IMR-90 (cell line): Measurements from ENCODE around the gene ITSN1. TPM values are rescaled to one million over a fixed set of nuclear protein-coding genes. Genes with fewer than 3 reads are reported as not detected.

Source experiments
- ATAC-seq: fragments of 200-7000 bp; cut with Tn5 transposase; 2 replicates; pipeline ENCODE4 v1.9.1; 2020; ENCODE audit warnings: low read depth, mild to moderate bottlenecking, moderate library complexity
- BruUV-seq: library from RNA; stranded (reverse); fragments of 400-500 nt; replicated peaks from 2 replicates; lab custom pipeline; 2021; lab: Mats Ljungman, UMichigan
- CTCF ChIA-PET: fragments of 300-600 bp; formaldehyde crosslinking; extraction: SDS; loops from one replicate; lab custom pipeline; 2021; ENCODE audit warnings: antibody characterized with exemption; lab: Yijun Ruan, JAX
- POLR2A ChIA-PET: fragments of 300-600 bp; sonication (Branson Sonifier 250); formaldehyde crosslinking; loops from one replicate; lab custom pipeline; 2022; ENCODE audit warnings: antibody characterized with exemption; ENCODE audit not compliant: unreplicated experiment; lab: Charles Lee
- DNase-seq: peaks from one replicate; pipeline ENCODE4 v3.0.0; 2013
- H2AFZ ChIP-seq: replicated peaks from 2 replicates; pipeline ENCODE3; 2013; ENCODE audit warnings: low read length, mild to moderate bottlenecking; ENCODE audit not compliant: poor library complexity
- H2AK5ac ChIP-seq: 2 replicates; pipeline ENCODE4 v1.6.1; 2013; ENCODE audit warnings: low read depth, low read length, inconsistent platforms
- H2AK9ac ChIP-seq: replicated peaks from 2 replicates; pipeline ENCODE3; 2013; ENCODE audit warnings: mild to moderate bottlenecking, low read depth, low read length, moderate library complexity; ENCODE audit not compliant: poor library complexity
- H2BK120ac ChIP-seq: 2 replicates; pipeline ENCODE4 v1.6.1; 2013; ENCODE audit warnings: low read depth, low read length, inconsistent platforms
- H2BK15ac ChIP-seq: 3 replicates; pipeline ENCODE4 v1.6.1; 2013; ENCODE audit warnings: low read depth, low read length, inconsistent platforms
- H2BK20ac ChIP-seq: 2 replicates; pipeline ENCODE4 v1.6.1; 2013; ENCODE audit warnings: low read depth, mild to moderate bottlenecking, inconsistent platforms, low read length, moderate library complexity
- H2BK5ac ChIP-seq: 2 replicates; pipeline ENCODE4 v1.6.1; 2013; ENCODE audit warnings: mild to moderate bottlenecking, low read depth, low read length, inconsistent platforms; ENCODE audit not compliant: poor library complexity, severe bottlenecking
- H3K14ac ChIP-seq: replicated peaks from 2 replicates; pipeline ENCODE4 v1.6.1; 2013; ENCODE audit warnings: low read depth, low read length, inconsistent platforms
- H3K18ac ChIP-seq: 2 replicates; pipeline ENCODE4 v1.6.1; 2013; ENCODE audit warnings: low read depth, low read length, control low read depth
- H3K23ac ChIP-seq: 2 replicates; pipeline ENCODE4 v1.6.1; 2013; ENCODE audit warnings: low read depth, low read length, inconsistent platforms
- H3K27ac ChIP-seq: 2 replicates; pipeline ENCODE4 v1.5.1; 2013; ENCODE audit warnings: mild to moderate bottlenecking, control low read depth, low read length; ENCODE audit not compliant: insufficient read depth
- H3K27me3 ChIP-seq: 2 replicates; pipeline ENCODE4 v1.6.1; 2013; ENCODE audit warnings: low read length; ENCODE audit not compliant: control insufficient read depth, insufficient read depth
- H3K36me3 ChIP-seq: 2 replicates; pipeline ENCODE4 v1.6.1; 2013; ENCODE audit warnings: low read length, mixed read lengths; ENCODE audit not compliant: control insufficient read depth, insufficient read depth
- H3K4ac ChIP-seq: 2 replicates; pipeline ENCODE4 v1.6.1; 2013; ENCODE audit warnings: low read depth, low read length, inconsistent platforms
- H3K4me1 ChIP-seq: 2 replicates; pipeline ENCODE4 v1.6.1; 2013; ENCODE audit warnings: low read length, mixed read lengths; ENCODE audit not compliant: control insufficient read depth, insufficient read depth
- H3K4me2 ChIP-seq: 2 replicates; pipeline ENCODE4 v1.6.1; 2013; ENCODE audit warnings: low read depth, mild to moderate bottlenecking, control low read depth, low read length, moderate library complexity
- H3K4me3 ChIP-seq: 2 replicates; pipeline ENCODE4 v1.5.1; 2013; ENCODE audit warnings: low read depth, mild to moderate bottlenecking, control low read depth, low read length, moderate library complexity; ENCODE audit not compliant: insufficient read depth
- H3K56ac ChIP-seq: 2 replicates; pipeline ENCODE4 v1.6.1; 2013; ENCODE audit warnings: low read length, inconsistent platforms; ENCODE audit not compliant: insufficient read depth; ENCODE audit errors: extremely low read depth
- H3K79me1 ChIP-seq, 2 experiments: 2 replicates each; pipeline ENCODE4 v1.6.1; 2013; ENCODE audit warnings: low read length in 2 of 2, inconsistent platforms in 1 of 2, low read depth in 1 of 2
- H3K9ac ChIP-seq: 2 replicates; pipeline ENCODE4 v1.6.1; 2013; ENCODE audit warnings: low read depth, low read length, control low read depth
- H3K9me1 ChIP-seq: 2 replicates; pipeline ENCODE4 v1.6.1; 2013; ENCODE audit warnings: low read length, inconsistent platforms; ENCODE audit not compliant: insufficient read depth
- H3K9me3 ChIP-seq: 2 replicates; pipeline ENCODE4 v1.6.1; 2013; ENCODE audit warnings: low read length; ENCODE audit not compliant: control insufficient read depth, insufficient read depth
- H4K20me1 ChIP-seq: 2 replicates; pipeline ENCODE4 v1.6.1; 2013; ENCODE audit warnings: low read length, inconsistent platforms; ENCODE audit not compliant: insufficient read depth
- H4K5ac ChIP-seq: 2 replicates; pipeline ENCODE4 v1.6.1; 2013; ENCODE audit warnings: mild to moderate bottlenecking, low read depth, low read length, control low read depth
- H4K8ac ChIP-seq, 2 experiments: 2 replicates each; pipeline ENCODE4 v1.6.1; 2013; ENCODE audit warnings: low read depth in 2 of 2, low read length in 2 of 2, control low read depth in 1 of 2, inconsistent platforms in 1 of 2
- H4K91ac ChIP-seq: 2 replicates; pipeline ENCODE4 v1.6.1; 2013; ENCODE audit warnings: low read depth, low read length, inconsistent platforms; ENCODE audit not compliant: insufficient read depth
- BHLHE40 ChIP-seq: fragments of 150-350 bp; IDR thresholded peaks from 2 replicates; pipeline ENCODE4 v1.6.1; 2016; ENCODE audit warnings: mild to moderate bottlenecking, low read depth, low read length
- CEBPB ChIP-seq: IDR thresholded peaks from 2 replicates; pipeline ENCODE4 v1.6.1; 2012; ENCODE audit warnings: low read depth, low read length, improper control_type of control experiment
- CHD1 ChIP-seq: IDR thresholded peaks from 2 replicates; pipeline ENCODE4 v1.6.1; 2012; ENCODE audit warnings: low read depth, low read length, improper control_type of control experiment
- FOS ChIP-seq: fragments of 150-350 bp; IDR thresholded peaks from 2 replicates; pipeline ENCODE4 v1.6.1; 2016; ENCODE audit warnings: low read depth, low read length
- MAFK ChIP-seq: IDR thresholded peaks from 2 replicates; pipeline ENCODE4 v1.6.1; 2012; ENCODE audit warnings: low read depth, low read length, improper control_type of control experiment
- MAZ ChIP-seq: IDR thresholded peaks from 2 replicates; pipeline ENCODE4 v1.6.1; 2012; ENCODE audit warnings: low read depth, mild to moderate bottlenecking, low read length, improper control_type of control experiment, moderate library complexity, borderline replicate concordance
- MXI1 ChIP-seq: IDR thresholded peaks from 2 replicates; pipeline ENCODE4 v1.6.1; 2012; ENCODE audit warnings: low read depth, mild to moderate bottlenecking, low read length, moderate library complexity, borderline replicate concordance
- NFE2L2 ChIP-seq: fragments of 150-350 bp; IDR thresholded peaks from 2 replicates; pipeline ENCODE4 v1.6.1; 2016; ENCODE audit warnings: low read depth, mild to moderate bottlenecking, low read length
- POLR2A ChIP-seq: IDR thresholded peaks from 2 replicates; pipeline ENCODE4 v1.6.1; 2012; ENCODE audit warnings: mild to moderate bottlenecking, low read depth, low read length
- RAD21 ChIP-seq: IDR thresholded peaks from 2 replicates; pipeline ENCODE4 v1.6.1; 2012; ENCODE audit warnings: low read length, improper control_type of control experiment
- RCOR1 ChIP-seq: IDR thresholded peaks from 2 replicates; pipeline ENCODE4 v1.6.1; 2012; ENCODE audit warnings: mild to moderate bottlenecking, low read length, improper control_type of control experiment; ENCODE audit not compliant: insufficient replicate concordance
- RFX5 ChIP-seq: IDR thresholded peaks from 2 replicates; pipeline ENCODE4 v1.8.0; 2012; ENCODE audit warnings: low read depth, mild to moderate bottlenecking, low read length, moderate library complexity
- SMC3 ChIP-seq: fragments of 150-350 bp; IDR thresholded peaks from 2 replicates; pipeline ENCODE4 v1.6.1; 2016; ENCODE audit warnings: low read depth, mild to moderate bottlenecking, antibody characterized with exemption, low read length, moderate library complexity
- WGBS, 2 experiments: methylation state at CpG; one replicate each; pipeline versions ENCODE4 v1.1.5 to v1.1.7; 2013; ENCODE audit warnings: missing lambda C conversion rate in 2 of 2; ENCODE audit not compliant: insufficient read length in 1 of 2; ENCODE audit errors: extremely low coverage in 2 of 2; 5-methylcytosine and 5-hydroxymethylcytosine counted together
- dilution Hi-C: fragments of 300-500 bp; cut with HindIII; formaldehyde crosslinking; loops from one replicate; pipeline ENCODE4 v1.14.3; 2018; ENCODE audit warnings: low sequenced_read_pairs; ENCODE audit not compliant: unreplicated experiment
- in situ Hi-C: fragments of 300-500 bp; cut with MboI; formaldehyde crosslinking; loops from 3 replicates; pipeline ENCODE4 v1.14.3; 2019; ENCODE audit warnings: low sequenced_read_pairs, inconsistent platforms, mixed read lengths
- intact Hi-C: fragments of 100-400 bp; cut with micrococcal nuclease; formaldehyde crosslinking; loops from 2 replicates; pipeline ENCODE4 v1.10.0; 2022
- polyA plus RNA-seq, 3 experiments: library from polyadenylated mRNA; depleted of rRNA; stranded (reverse); fragments of >200 nt; gene quantifications; 2 replicates each; pipeline ENCODE4 v1.2.3, GENCODE V29; 2012; ENCODE audit warnings: low replicate concordance in 1 of 3
- total RNA-seq: library from RNA; depleted of rRNA; stranded (reverse); fragments of >200 nt; gene quantifications from 2 replicates; pipeline ENCODE4 v1.2.3, GENCODE V29; 2012
- TF ChIP-seq, protein P1 (sequence below): fragments of 150-350 bp; IDR thresholded peaks from 2 replicates; pipeline ENCODE4 v1.6.1; 2017; ENCODE audit warnings: mild to moderate bottlenecking, antibody characterized with exemption, low read length, low read depth
- TF ChIP-seq, protein P2 (sequence below): conservative IDR thresholded peaks from 2 replicates; pipeline ENCODE4 v1.5.1; 2012; ENCODE audit warnings: mild to moderate bottlenecking, low read depth, low read length, improper control_type of control experiment
- TF ChIP-seq, protein P3 (sequence below): fragments of 150-350 bp; IDR thresholded peaks from 2 replicates; pipeline ENCODE4 v1.6.1; 2016; ENCODE audit warnings: low read depth, mild to moderate bottlenecking, low read length, moderate library complexity, borderline replicate concordance

The ITSN1 gene
- total and polyA plus RNA-seq, 2 of the 4 experiments (the other 2 are of a cell fraction) = 45.4 to 62.0 TPM

DNA sequence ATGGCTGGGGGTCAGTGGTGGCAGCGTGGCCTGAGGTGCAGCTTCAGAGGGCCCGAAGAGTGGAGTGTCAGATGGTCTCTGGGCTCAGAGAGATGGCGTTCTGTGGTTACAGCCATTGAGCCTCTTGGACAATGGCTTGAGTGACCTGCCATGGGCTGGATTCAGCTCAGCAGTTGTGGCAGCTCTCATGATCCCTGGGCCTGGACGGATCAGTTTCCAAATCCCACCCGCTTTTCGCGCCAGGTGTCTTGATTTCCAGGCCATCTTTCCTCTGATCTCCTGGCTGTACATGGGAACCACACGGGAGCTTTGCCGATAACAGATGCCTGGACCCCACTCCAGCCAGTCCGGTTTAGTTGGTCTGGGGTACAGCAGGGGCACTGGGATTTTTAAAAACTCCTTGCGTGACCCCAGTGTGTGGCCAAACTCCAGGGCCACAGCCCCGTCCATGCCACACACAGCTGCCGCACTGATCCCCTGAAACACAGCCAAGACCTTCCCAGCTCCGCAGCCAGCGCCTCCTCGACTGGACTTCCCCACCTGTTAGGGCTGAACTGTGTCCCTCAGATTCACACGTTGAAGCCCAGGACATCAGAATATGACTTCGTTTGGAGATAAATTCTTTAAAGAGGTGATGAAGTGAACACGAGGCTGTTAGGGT lies 205.4 kb downstream of the ITSN1 start:
- no peak overlapping the region for H2AK5ac ChIP-seq
- POLR2A ChIA-PET = no interaction called here

More for the DNA sequence above, 205.4 kb downstream of the ITSN1 start:
- Histone ChIP-seq H3K27ac (no peak overlapping the region), H2BK120ac (no peak overlapping the region), H3K18ac (no peak overlapping the region), H3K4me3 (no peak overlapping the region), H3K14ac (no peak overlapping the region), H3K4me2 (no peak overlapping the region), H4K91ac (no peak overlapping the region), H3K9ac (no peak overlapping the region), H3K9me3 (no peaks in the 10 kb centered on the region), H2AK9ac (no peak overlapping the region), H4K8ac (no peak overlapping the region), H3K27me3 (no peaks in the 10 kb centered on the region), H2BK15ac (no peak overlapping the region), H3K79me1 (no peaks in the 10 kb centered on the region), H3K9me1 (no peaks in the 10 kb centered on the region), H3K56ac (no peak overlapping the region), H3K4ac (no peak overlapping the region), H2AFZ (no peak overlapping the region), H2BK5ac (no peak overlapping the region), H3K23ac (no peak overlapping the region), H3K36me3 (no peaks in the 10 kb centered on the region), H2BK20ac (no peak overlapping the region), H3K4me1 (peaks cover 11% of the 10 kb centered on the region), H4K20me1 (no peaks in the 10 kb centered on the region), H4K5ac (no peak overlapping the region)
- CTCF ChIA-PET = interaction anchor here (0.8 kb wide), 1 partner anchor 11 kb away, joined by 3 read pairs; no protein-coding TSS in a partner anchor
- ATAC-seq = no peak
- in situ Hi-C loops (no loop called here), intact Hi-C loops (no loop called here), dilution Hi-C loops (no loop called here)
- BruUV-seq = no TSS peak
- DNase-seq = no peak
- TF ChIP-seq FOS (no peak), RCOR1 (no peak), CHD1 (no peak), RAD21 (no peak), MAZ (no peak), POLR2A (no peak), SMC3 (no peak), BHLHE40 (no peak), RFX5 (no peak), MAFK (no peak), NFE2L2 (no peak), MXI1 (no peak), CEBPB (no peak)
- TF ChIP-seq, protein P1, sequence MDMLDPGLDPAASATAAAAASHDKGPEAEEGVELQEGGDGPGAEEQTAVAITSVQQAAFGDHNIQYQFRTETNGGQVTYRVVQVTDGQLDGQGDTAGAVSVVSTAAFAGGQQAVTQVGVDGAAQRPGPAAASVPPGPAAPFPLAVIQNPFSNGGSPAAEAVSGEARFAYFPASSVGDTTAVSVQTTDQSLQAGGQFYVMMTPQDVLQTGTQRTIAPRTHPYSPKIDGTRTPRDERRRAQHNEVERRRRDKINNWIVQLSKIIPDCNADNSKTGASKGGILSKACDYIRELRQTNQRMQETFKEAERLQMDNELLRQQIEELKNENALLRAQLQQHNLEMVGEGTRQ = no peak
- TF ChIP-seq, protein P2, sequence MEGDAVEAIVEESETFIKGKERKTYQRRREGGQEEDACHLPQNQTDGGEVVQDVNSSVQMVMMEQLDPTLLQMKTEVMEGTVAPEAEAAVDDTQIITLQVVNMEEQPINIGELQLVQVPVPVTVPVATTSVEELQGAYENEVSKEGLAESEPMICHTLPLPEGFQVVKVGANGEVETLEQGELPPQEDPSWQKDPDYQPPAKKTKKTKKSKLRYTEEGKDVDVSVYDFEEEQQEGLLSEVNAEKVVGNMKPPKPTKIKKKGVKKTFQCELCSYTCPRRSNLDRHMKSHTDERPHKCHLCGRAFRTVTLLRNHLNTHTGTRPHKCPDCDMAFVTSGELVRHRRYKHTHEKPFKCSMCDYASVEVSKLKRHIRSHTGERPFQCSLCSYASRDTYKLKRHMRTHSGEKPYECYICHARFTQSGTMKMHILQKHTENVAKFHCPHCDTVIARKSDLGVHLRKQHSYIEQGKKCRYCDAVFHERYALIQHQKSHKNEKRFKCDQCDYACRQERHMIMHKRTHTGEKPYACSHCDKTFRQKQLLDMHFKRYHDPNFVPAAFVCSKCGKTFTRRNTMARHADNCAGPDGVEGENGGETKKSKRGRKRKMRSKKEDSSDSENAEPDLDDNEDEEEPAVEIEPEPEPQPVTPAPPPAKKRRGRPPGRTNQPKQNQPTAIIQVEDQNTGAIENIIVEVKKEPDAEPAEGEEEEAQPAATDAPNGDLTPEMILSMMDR = no peak
- TF ChIP-seq, protein P3, sequence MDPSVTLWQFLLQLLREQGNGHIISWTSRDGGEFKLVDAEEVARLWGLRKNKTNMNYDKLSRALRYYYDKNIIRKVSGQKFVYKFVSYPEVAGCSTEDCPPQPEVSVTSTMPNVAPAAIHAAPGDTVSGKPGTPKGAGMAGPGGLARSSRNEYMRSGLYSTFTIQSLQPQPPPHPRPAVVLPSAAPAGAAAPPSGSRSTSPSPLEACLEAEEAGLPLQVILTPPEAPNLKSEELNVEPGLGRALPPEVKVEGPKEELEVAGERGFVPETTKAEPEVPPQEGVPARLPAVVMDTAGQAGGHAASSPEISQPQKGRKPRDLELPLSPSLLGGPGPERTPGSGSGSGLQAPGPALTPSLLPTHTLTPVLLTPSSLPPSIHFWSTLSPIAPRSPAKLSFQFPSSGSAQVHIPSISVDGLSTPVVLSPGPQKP = no peak
- 87% methylated on average over 11 of the region's 19 CpGs; no CpG with 5 or more reads in 1 of the 2 experiments for WGBS, 2 experiments
